Mononuclear cell (primary cell): Measurements from ENCODE around the gene ADGRL2. TPM values are rescaled to one million over a fixed set of nuclear protein-coding genes. Genes with fewer than 3 reads are reported as not detected.

Experiments used
- H3K27me3 ChIP-seq: 2 replicates; pipeline ENCODE4 v1.6.0; 2011; ENCODE audit warnings: low read length, control low read depth; ENCODE audit not compliant: insufficient read depth
- H3K4me1 ChIP-seq: 2 replicates; pipeline ENCODE4 v1.5.1; 2011; ENCODE audit warnings: mild to moderate bottlenecking, low read length, control low read depth; ENCODE audit not compliant: insufficient read depth
- H3K4me3 ChIP-seq: 2 replicates; pipeline ENCODE4 v1.5.1; 2011; ENCODE audit warnings: mild to moderate bottlenecking, low read length, moderate library complexity
- H3K9me3 ChIP-seq: 2 replicates; pipeline ENCODE4 v1.5.1; 2011; ENCODE audit warnings: low read depth, mild to moderate bottlenecking, control low read depth, low read length
- total RNA-seq: library from RNA; depleted of rRNA; stranded (reverse); fragments of >200 nt; gene quantifications from one replicate; pipeline ENCODE4 v1.2.3, GENCODE V29; 2012

ADGRL2 gene
- total RNA-seq, 1 donor, result not detected

- Histone ChIP-seq H3K27me3 (no peaks in the 10 kb centered on the region), H3K4me3 (no peak overlapping the region), H3K4me1 (no peaks in the 10 kb centered on the region), H3K9me3 (no peaks in the 10 kb centered on the region)
Measured at GRCh38 chr1:82000221-82000620, 199.5 kb downstream of the ADGRL2 start.

GRCh38 chr1:82001345-82001744 is 200.6 kb downstream of the ADGRL2 start:
- no peak overlapping the region for H3K4me3 ChIP-seq
- no peaks in the 10 kb centered on the region for H3K4me1 ChIP-seq
- H3K27me3 ChIP-seq, result no peaks in the 10 kb centered on the region
- no peaks in the 10 kb centered on the region for H3K9me3 ChIP-seq

GRCh38 chr1:82007804-82008203 is 207.1 kb downstream of the ADGRL2 start:
- Histone ChIP-seq H3K4me3 (no peak overlapping the region), H3K4me1 (no peaks in the 10 kb centered on the region), H3K27me3 (no peaks in the 10 kb centered on the region)

GRCh38 chr1:82013702-82014101 is 213.0 kb downstream of the ADGRL2 start:
- Histone ChIP-seq H3K4me1 (no peaks in the 10 kb centered on the region), H3K4me3 (no peak overlapping the region), H3K27me3 (no peaks in the 10 kb centered on the region), H3K9me3 (no peaks in the 10 kb centered on the region)

More at GRCh38 chr1:82007804-82008203, 207.1 kb downstream of the ADGRL2 start:
- H3K9me3 ChIP-seq, result no peaks in the 10 kb centered on the region

- no peaks in the 10 kb centered on the region for H3K27me3 ChIP-seq
- H3K4me1 ChIP-seq, result no peaks in the 10 kb centered on the region
- no peaks in the 10 kb centered on the region for H3K9me3 ChIP-seq
- no peak overlapping the region for H3K4me3 ChIP-seq
Measured at GRCh38 chr1:82015444-82015843, 214.7 kb downstream of the ADGRL2 start.

GRCh38 chr1:82018319-82018718 is 217.6 kb downstream of the ADGRL2 start:
- H3K4me1 ChIP-seq, result no peaks in the 10 kb centered on the region
- H3K4me3 ChIP-seq, result no peak overlapping the region

GRCh38 chr1:82019508-82019907 is 218.8 kb downstream of the ADGRL2 start:
- Histone ChIP-seq H3K4me1 (no peaks in the 10 kb centered on the region), H3K9me3 (peaks cover 6% of the 10 kb centered on the region), H3K4me3 (no peak overlapping the region), H3K27me3 (no peaks in the 10 kb centered on the region)

More at GRCh38 chr1:82018319-82018718, 217.6 kb downstream of the ADGRL2 start:
- Histone ChIP-seq H3K9me3 (peaks cover 3% of the 10 kb centered on the region), H3K27me3 (no peaks in the 10 kb centered on the region)

GRCh38 chr1:82030830-82031229 is 230.1 kb downstream of the ADGRL2 start:
- Histone ChIP-seq H3K9me3 (no peaks in the 10 kb centered on the region), H3K4me3 (no peak overlapping the region), H3K4me1 (no peaks in the 10 kb centered on the region), H3K27me3 (no peaks in the 10 kb centered on the region)

GRCh38 chr1:82032068-82032467 is 231.3 kb downstream of the ADGRL2 start:
- H3K27me3 ChIP-seq, result no peaks in the 10 kb centered on the region
- no peaks in the 10 kb centered on the region for H3K4me1 ChIP-seq
- H3K4me3 ChIP-seq, result no peak overlapping the region
- no peaks in the 10 kb centered on the region for H3K9me3 ChIP-seq

- H3K27me3 ChIP-seq, result no peaks in the 10 kb centered on the region
- H3K4me1 ChIP-seq, result no peaks in the 10 kb centered on the region
- H3K9me3 ChIP-seq, result no peaks in the 10 kb centered on the region
- H3K4me3 ChIP-seq, result no peak overlapping the region
Measured at GRCh38 chr1:82034812-82035211, 234.1 kb downstream of the ADGRL2 start.
